NK-92 (cell line): Measurements from ENCODE around the gene ANKFY1.

Experiments
- DNase-seq: peaks from one replicate; lab custom pipeline; 2025; ENCODE audit not compliant: unreplicated experiment; lab: John Stamatoyannopoulos, UW

ANKFY1 gene

GRCh38 chr17:4125552-4125951, 138.2 kb downstream of the ANKFY1 start:
- DNase-seq, result no peak

GRCh38 chr17:4124999-4125398, 138.8 kb downstream of the ANKFY1 start:
- no peak for DNase-seq

DNA sequence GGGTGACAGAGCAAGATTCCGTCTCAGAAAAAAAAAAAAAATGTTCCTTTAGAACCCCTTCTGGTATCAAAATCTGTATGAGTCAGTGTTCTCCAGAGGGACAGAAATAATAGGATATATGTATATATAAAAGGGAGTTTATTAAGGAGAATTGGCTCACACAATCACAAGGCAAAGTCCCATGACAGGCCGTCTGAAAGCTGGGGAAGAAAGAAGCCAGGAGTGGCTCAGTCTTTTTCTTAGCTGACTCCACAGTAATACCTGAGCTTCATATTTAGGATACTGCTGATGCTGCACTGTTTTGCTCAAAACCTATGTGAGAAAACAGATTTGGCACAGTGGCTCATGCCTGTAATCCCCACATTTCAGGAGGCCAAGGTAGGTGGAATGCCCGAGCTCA, 143.4 kb downstream of the ANKFY1 start:
- DNase-seq, result no peak

- no peak for DNase-seq
These were observed 144.5 kb downstream of the ANKFY1 start for GRCh38 chr17:4119299-4119698.

DNA sequence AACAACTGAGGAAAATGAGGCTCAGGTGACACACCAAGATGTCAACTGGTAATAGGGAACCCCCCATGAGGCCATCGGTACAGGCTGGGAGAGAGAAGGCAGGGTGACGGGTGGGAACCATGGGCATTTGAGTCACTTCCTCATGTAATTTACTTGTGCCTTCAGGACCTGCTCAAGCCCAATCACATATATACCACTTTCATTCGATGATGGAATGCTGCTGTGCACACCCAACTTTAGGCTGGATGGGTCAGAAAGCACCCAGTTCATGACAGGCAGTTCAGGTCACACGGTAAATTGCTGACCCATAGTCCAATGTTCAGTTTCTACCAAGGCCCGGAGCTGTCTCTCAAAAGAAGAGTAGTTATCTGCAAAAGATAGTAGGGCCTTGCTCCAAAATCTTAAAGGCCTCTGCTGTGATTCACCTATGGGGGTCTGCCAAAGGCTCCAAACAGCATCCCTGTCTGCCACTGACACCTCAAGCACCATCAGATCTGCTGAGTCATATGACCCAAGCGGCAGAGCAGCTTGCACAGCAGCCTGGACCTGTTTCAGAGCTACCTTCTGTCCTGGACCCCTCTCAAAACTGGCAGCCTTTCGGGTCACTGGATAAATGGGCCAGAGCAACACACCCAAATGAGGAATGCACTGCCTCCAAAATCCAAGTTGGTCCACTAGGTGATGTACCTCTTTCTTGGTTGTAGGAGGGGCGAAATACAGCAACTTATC, 145.6 kb downstream of the ANKFY1 start:
- DNase-seq, result no peak

- DNase-seq, result no peak
These were observed 147.3 kb downstream of the ANKFY1 start for GRCh38 chr17:4116516-4116915.
